GM12878 (cell line): ENCODE measurements around the gene TSHR. TPM values are rescaled to one million over a fixed set of nuclear protein-coding genes. Genes with fewer than 3 reads are reported as not detected.

Source experiments
- ATAC-seq: fragments of 200-7000 bp; cut with Tn5 transposase; 3 replicates; pipeline ENCODE4 v1.9.1; 2020; ENCODE audit warnings: mild to moderate bottlenecking, moderate library complexity
- BruUV-seq: library from RNA; stranded (reverse); fragments of 400-500 nt; replicated peaks from 2 replicates; lab custom pipeline; 2021; lab: Mats Ljungman, UMichigan
- CTCF ChIA-PET: fragments of 300-600 bp; sonication (Branson Sonifier 250); formaldehyde crosslinking; extraction: SDS; loops from one replicate; lab custom pipeline; 2021; ENCODE audit warnings: inconsistent platforms; lab: Yijun Ruan, JAX
- POLR2A ChIA-PET: fragments of 350-600 bp; formaldehyde crosslinking; extraction: SDS; loops from one replicate; lab custom pipeline; 2021; ENCODE audit warnings: inconsistent platforms; lab: Charles Lee
- RAD21 ChIA-PET: fragments of 300-600 bp; sonication (Branson Sonifier 250); formaldehyde crosslinking; loops from one replicate; lab custom pipeline; 2023; ENCODE audit warnings: antibody characterized with exemption; ENCODE audit not compliant: unreplicated experiment; lab: Charles Lee
- SMC1A ChIA-PET: fragments of 300-600 bp; sonication (Branson Sonifier 250); formaldehyde crosslinking; loops from one replicate; lab custom pipeline; 2023; ENCODE audit not compliant: unreplicated experiment, uncharacterized antibody; lab: Charles Lee
- DNase-seq: peaks from one replicate; pipeline ENCODE4 v3.0.0-alpha.2; 2011; ENCODE audit warnings: low read depth, low spot score
- FAIRE-seq: peaks from 3 replicates; lab custom pipeline; 2011; peaks lifted over from hg19 to GRCh38; lab: Jason Lieb, UNC
- H2AFZ ChIP-seq: 2 replicates; pipeline ENCODE4 v1.6.0; 2011; ENCODE audit warnings: low read depth, low read length, control low read depth; ENCODE audit not compliant: control insufficient read depth
- H3K27ac ChIP-seq: 2 replicates; pipeline ENCODE4 v1.5.1; 2011; ENCODE audit warnings: control low read depth; ENCODE audit not compliant: control insufficient read depth, insufficient read depth
- H3K27me3 ChIP-seq, 2 experiments: replicated peaks in 1 of 2; 2 replicates each; pipeline versions ENCODE4 v1.6.0 to v1.6.1; 2011; ENCODE audit warnings: low read length in 1 of 2; ENCODE audit not compliant: control insufficient read depth in 2 of 2, insufficient read depth in 2 of 2
- H3K36me3 ChIP-seq, 2 experiments: 2 replicates each; pipeline ENCODE4 v1.5.1; 2011; ENCODE audit warnings: low read length in 1 of 2; ENCODE audit not compliant: control insufficient read depth in 2 of 2, insufficient read depth in 2 of 2
- H3K4me1 ChIP-seq: 2 replicates; pipeline ENCODE4 v1.6.1; 2011; ENCODE audit warnings: mild to moderate bottlenecking, low read length, moderate library complexity, mixed read lengths; ENCODE audit not compliant: control insufficient read depth, insufficient read depth
- H3K4me2 ChIP-seq: 2 replicates; pipeline ENCODE4 v1.6.0; 2011; ENCODE audit warnings: control low read depth; ENCODE audit not compliant: control insufficient read depth, insufficient read depth
- H3K4me3 ChIP-seq: fragments of 200-600 bp; sonication (generic); 2 replicates; pipeline ENCODE4 v1.5.1; 2016
- H3K79me2 ChIP-seq: 2 replicates; pipeline ENCODE4 v1.6.0; 2011; ENCODE audit warnings: low read length; ENCODE audit not compliant: control insufficient read depth, insufficient read depth
- H3K9ac ChIP-seq: 2 replicates; pipeline ENCODE4 v1.8.0; 2011; ENCODE audit warnings: low read length, control low read depth, mixed read lengths; ENCODE audit not compliant: control insufficient read depth, insufficient read depth
- H3K9me3 ChIP-seq: replicated peaks from 3 replicates; pipeline ENCODE4 v1.5.1; 2011; ENCODE audit warnings: mild to moderate bottlenecking, low read length; ENCODE audit not compliant: control insufficient read depth, insufficient read depth
- H4K20me1 ChIP-seq: 2 replicates; pipeline ENCODE4 v1.6.0; 2011; ENCODE audit not compliant: control insufficient read depth, insufficient read depth
- BHLHE40 ChIP-seq, 2 experiments: fragments of 450-650 bp in 1 of 2; IDR thresholded peaks; 2 replicates each; pipeline ENCODE4 v1.6.1; 2011 to 2017; ENCODE audit warnings: low read depth in 2 of 2, borderline replicate concordance in 1 of 2, improper control_type of control experiment in 1 of 2, low read length in 1 of 2, mild to moderate bottlenecking in 1 of 2
- CBX3 ChIP-seq: fragments of 200-600 bp; sonication (generic); IDR thresholded peaks from 2 replicates; pipeline ENCODE4 v1.6.1; 2016; ENCODE audit warnings: low read depth, borderline replicate concordance
- CHD4 ChIP-seq: fragments of 200-600 bp; sonication (generic); IDR thresholded peaks from 2 replicates; pipeline ENCODE4 v1.6.1; 2016; ENCODE audit warnings: mild to moderate bottlenecking
- MYC ChIP-seq: IDR thresholded peaks from 2 replicates; pipeline ENCODE4 v1.6.1; 2011; ENCODE audit warnings: mild to moderate bottlenecking, low read length, moderate library complexity, inconsistent platforms; ENCODE audit not compliant: insufficient read depth, insufficient replicate concordance, insufficient read length, severe bottlenecking
- NFXL1 ChIP-seq: fragments of 450-650 bp; IDR thresholded peaks from 2 replicates; pipeline ENCODE4 v1.6.1; 2017; ENCODE audit warnings: antibody characterized with exemption, mild to moderate bottlenecking, borderline replicate concordance
- NFYA ChIP-seq: IDR thresholded peaks from 2 replicates; pipeline ENCODE4 v1.6.1; 2011; ENCODE audit warnings: low read depth, mild to moderate bottlenecking, low read length, improper control_type of control experiment, borderline replicate concordance
- NRF1 ChIP-seq: conservative IDR thresholded peaks from 2 replicates; pipeline ENCODE4 v1.6.1; 2011; ENCODE audit warnings: mild to moderate bottlenecking, low read depth, low read length, improper control_type of control experiment
- RELA ChIP-seq: fragments of 450-650 bp; IDR thresholded peaks from 2 replicates; pipeline ENCODE4 v1.8.0; 2014; ENCODE audit warnings: borderline replicate concordance; ENCODE audit not compliant: partially characterized antibody
- SMAD5 ChIP-seq: IDR thresholded peaks from 2 replicates; pipeline ENCODE4 v1.6.1; 2016; ENCODE audit warnings: antibody characterized with exemption, low read depth
- ZBED1 ChIP-seq: IDR thresholded peaks from 2 replicates; pipeline ENCODE4 v1.6.1; 2016; ENCODE audit warnings: borderline replicate concordance
- ZBTB33 ChIP-seq: fragments of 450-650 bp; IDR thresholded peaks from 2 replicates; pipeline ENCODE4 v1.6.1; 2017; ENCODE audit warnings: mild to moderate bottlenecking
- ZNF687 ChIP-seq: fragments of 450-650 bp; IDR thresholded peaks from 2 replicates; pipeline ENCODE4 v1.6.1; 2017; ENCODE audit warnings: mild to moderate bottlenecking, moderate library complexity
- WGBS: methylation state at CpG from one replicate; pipeline ENCODE4 v1.1.6; 2016; ENCODE audit warnings: low lambda C conversion rate; ENCODE audit not compliant: insufficient replicate concordance, insufficient coverage; ENCODE audit errors: missing lambda C conversion rate; 5-methylcytosine and 5-hydroxymethylcytosine counted together
- in situ Hi-C: fragments of 300-500 bp; cut with MboI; formaldehyde crosslinking; loops from 9 replicates; pipeline ENCODE4 v1.14.3; 2018; ENCODE audit warnings: mixed read lengths
- intact Hi-C: fragments of 100-400 bp; cut with micrococcal nuclease; formaldehyde crosslinking; loops from one replicate; pipeline ENCODE4 v1.14.2; 2022; ENCODE audit not compliant: unreplicated experiment
- polyA plus RNA-seq, 11 experiments: library from polyadenylated mRNA; depleted of rRNA in 4 of 11; unstranded in 6 of 11; stranded (reverse) in 5 of 11; fragments of >200 nt; fragmentation: Nextera tagmentation in 4 of 11; fragmentation: Illumina TruSeq in 1 of 11; extraction: Ambion mirVana in 4 of 11; extraction: Trizol in 1 of 11; gene quantifications; 1 replicate in 1 of 11; 2 replicates in 10 of 11; pipeline versions ENCODE4 v1.2.1 to v1.2.3, GENCODE V29; 2011 to 2016; ENCODE audit warnings: inconsistent platforms in 2 of 11, missing spikeins in 2 of 11, low read depth in 1 of 11
- total RNA-seq, 4 experiments: library from RNA; depleted of rRNA in 3 of 4; stranded (reverse); fragments of >200 nt in 3 of 4; fragmentation: Illumina TruSeq in 1 of 4; extraction: Trizol in 1 of 4; gene quantifications; 2 replicates each; pipeline versions ENCODE4 v1.2.1 to v1.2.3, GENCODE V29; 2013 to 2021
- TF ChIP-seq, protein P1 (sequence below): fragments of 450-650 bp; formaldehyde crosslinking; IDR thresholded peaks from 2 replicates; pipeline ENCODE4 v1.4.0; 2022; ENCODE audit warnings: mild to moderate bottlenecking, moderate library complexity

TSHR gene
- total and polyA plus RNA-seq, 10 of the 15 experiments (the other 5 are each of a cell fraction or from before 2014, with no cell fraction given) = 0.06 to 0.31 TPM; not detected in 8

DNA sequence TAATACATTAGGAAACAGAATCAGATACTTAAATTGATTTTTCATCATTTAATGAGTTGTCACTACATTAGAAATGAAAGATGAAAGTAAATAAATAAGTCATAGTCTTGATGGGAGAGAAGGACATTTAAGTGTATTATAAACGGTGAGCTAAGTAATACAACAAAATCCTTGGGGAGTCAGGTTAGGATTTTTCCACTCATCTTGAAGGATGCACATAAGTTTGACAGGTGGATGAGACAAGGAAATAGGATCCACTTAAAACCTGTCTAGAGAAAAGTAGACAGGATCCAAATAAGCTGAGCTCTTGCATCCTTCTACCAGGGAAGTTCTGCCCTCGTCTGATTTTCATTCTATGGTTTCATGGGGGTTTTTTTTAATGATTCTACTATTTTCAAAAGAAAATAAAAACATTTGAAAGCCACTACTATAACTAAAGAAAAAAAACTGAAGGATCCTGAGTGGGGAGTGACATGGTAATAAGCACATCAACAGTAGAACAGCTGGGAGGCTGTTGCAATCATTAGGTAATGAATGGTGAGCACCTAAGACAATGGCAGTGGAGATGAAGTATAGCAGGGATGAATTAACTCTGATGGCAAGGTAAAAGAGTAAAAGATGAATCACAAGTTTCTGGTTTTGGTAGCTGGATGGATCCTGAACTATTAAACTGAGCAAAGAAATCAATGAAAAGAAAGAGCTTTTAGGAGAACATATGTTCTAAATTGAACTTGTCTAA, 30.9 kb upstream of the TSHR start:
- Histone ChIP-seq H3K9ac (no peak overlapping the region), H3K9me3 (no peaks in the 10 kb centered on the region), H4K20me1 (no peaks in the 10 kb centered on the region), H2AFZ (no peak overlapping the region), H3K4me1 (peaks cover 1% of the 10 kb centered on the region), H3K27ac (no peak overlapping the region), H3K4me3 (no peak overlapping the region), H3K27me3 (no peaks in the 10 kb centered on the region), H3K4me2 (no peak overlapping the region), H3K36me3 (no peaks in the 10 kb centered on the region), H3K79me2 (no peaks in the 10 kb centered on the region)
- in situ Hi-C loops = no loop called here
- ChIA-PET CTCF (interaction anchor here (0.5 to 1.5 kb wide), 4 partner anchors 16 to 98 kb away, joined by 3 read pairs; no protein-coding TSS in a partner anchor), POLR2A (interaction anchor here (0.6 kb wide), 2 partner anchors 11 to 235 kb away, joined by 3 to 4 read pairs; no protein-coding TSS in a partner anchor), SMC1A (interaction anchor here (0.6 kb wide), 2 partner anchors 390 to 722 kb away, joined by 3 read pairs; no protein-coding TSS in a partner anchor), RAD21 (interaction anchor here (0.6 kb wide), 1 partner anchor 87 kb away, joined by 3 read pairs; no protein-coding TSS in a partner anchor)
- intact Hi-C loops = no loop called here
- no peak for DNase-seq
- no peak for FAIRE-seq
- ATAC-seq = no peak
- BruUV-seq = no TSS peak
- 67% methylated on average over 2 of the region's 2 CpGs for WGBS
- no peak for TF ChIP-seq SMAD5
- TF ChIP-seq MYC = no peak
- no peak for TF ChIP-seq ZBTB33
- TF ChIP-seq ZNF687 = no peak
- no peak for TF ChIP-seq NFYA
- TF ChIP-seq BHLHE40 (IDR thresholded peaks at IDR 0.05; ENCODE audit: borderline replicate concordance in 1 of 2, low read depth in 2 of 2, low read length in 1 of 2) = no peak
- no peak for TF ChIP-seq CHD4
- TF ChIP-seq ZBED1 = no peak
- TF ChIP-seq, protein P1, sequence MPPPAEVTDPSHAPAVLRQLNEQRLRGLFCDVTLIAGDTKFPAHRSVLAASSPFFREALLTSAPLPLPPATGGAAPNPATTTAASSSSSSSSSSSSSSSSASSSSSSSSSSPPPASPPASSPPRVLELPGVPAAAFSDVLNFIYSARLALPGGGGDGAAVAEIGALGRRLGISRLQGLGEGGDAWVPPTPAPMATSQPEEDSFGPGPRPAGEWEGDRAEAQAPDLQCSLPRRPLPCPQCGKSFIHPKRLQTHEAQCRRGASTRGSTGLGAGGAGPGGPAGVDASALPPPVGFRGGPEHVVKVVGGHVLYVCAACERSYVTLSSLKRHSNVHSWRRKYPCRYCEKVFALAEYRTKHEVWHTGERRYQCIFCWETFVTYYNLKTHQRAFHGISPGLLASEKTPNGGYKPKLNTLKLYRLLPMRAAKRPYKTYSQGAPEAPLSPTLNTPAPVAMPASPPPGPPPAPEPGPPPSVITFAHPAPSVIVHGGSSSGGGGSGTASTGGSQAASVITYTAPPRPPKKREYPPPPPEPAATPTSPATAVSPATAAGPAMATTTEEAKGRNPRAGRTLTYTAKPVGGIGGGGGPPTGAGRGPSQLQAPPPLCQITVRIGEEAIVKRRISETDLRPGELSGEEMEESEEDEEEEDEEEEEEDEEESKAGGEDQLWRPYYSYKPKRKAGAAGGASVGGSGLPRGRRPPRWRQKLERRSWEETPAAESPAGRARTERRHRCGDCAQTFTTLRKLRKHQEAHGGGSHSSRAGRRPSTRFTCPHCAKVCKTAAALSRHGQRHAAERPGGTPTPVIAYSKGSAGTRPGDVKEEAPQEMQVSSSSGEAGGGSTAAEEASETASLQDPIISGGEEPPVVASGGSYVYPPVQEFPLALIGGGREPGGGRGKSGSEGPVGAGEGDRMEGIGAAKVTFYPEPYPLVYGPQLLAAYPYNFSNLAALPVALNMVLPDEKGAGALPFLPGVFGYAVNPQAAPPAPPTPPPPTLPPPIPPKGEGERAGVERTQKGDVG = no peak
- no peak for TF ChIP-seq CBX3
- no peak for TF ChIP-seq RELA
- no peak for TF ChIP-seq NRF1
- TF ChIP-seq NFXL1 = no peak
